ENCODE measurements around the gene CACNA1B. TPM values are rescaled to one million over a fixed set of nuclear protein-coding genes. Genes with fewer than 3 reads are reported as not detected.

The CACNA1B gene
- total RNA-seq, 1 experiment from 2014 or later: 7.8 TPM

GRCh38 chr9:138020795-138021182 is 143.2 kb downstream of the CACNA1B start:
- H3K27ac Mint-ChIP-seq: no peak overlapping the region; a peak in 2 of 7 replicates
- no CpG with 5 or more reads among the region's 5 CpGs for WGBS (ENCODE audit: extremely low coverage, insufficient read length, low lambda C conversion rate)
- Histone ChIP-seq H3K4me1 (ENCODE audit: insufficient read depth, low read length) (no peaks in the 10 kb centered on the region), H2AFZ (ENCODE audit: low read length) (no peak overlapping the region), H3K9me3 (ENCODE audit: control insufficient read depth, low read depth, low read length) (no peaks in the 10 kb centered on the region), H3K23me2 (ENCODE audit: insufficient read length, low read depth, low read length, poor library complexity, severe bottlenecking) (peaks cover 4% of the 10 kb centered on the region), H3K4me2 (ENCODE audit: insufficient read depth, insufficient read length, low read length) (no peak overlapping the region), H3K79me2 (ENCODE audit: insufficient read depth, low read length) (no peaks in the 10 kb centered on the region), H3K4ac (ENCODE audit: low read depth, low read length) (no peak overlapping the region), H2BK20ac (ENCODE audit: low read depth, low read length, poor library complexity, severe bottlenecking) (no peak overlapping the region), H2BK12ac (ENCODE audit: insufficient read length, low read depth, low read length) (no peak overlapping the region), H4K20me1 (ENCODE audit: control insufficient read depth, insufficient read depth, insufficient read length) (no peaks in the 10 kb centered on the region), H3K79me1 (ENCODE audit: insufficient read depth, low read depth, low read length, poor library complexity, severe bottlenecking) (no peaks in the 10 kb centered on the region), H3K23ac (ENCODE audit: insufficient read length, low read depth, low read length) (no peak overlapping the region), H2BK15ac (ENCODE audit: low read depth, low read length) (no peak overlapping the region), H3K18ac (ENCODE audit: insufficient read length, low read depth, low read length) (no peak overlapping the region), H3T11ph (ENCODE audit: low read length) (no peak overlapping the region), H3K14ac (ENCODE audit: insufficient read depth, low read length) (no peak overlapping the region; the same call in 1 of the 2 replicates), H2BK120ac (ENCODE audit: low read depth, low read length, poor library complexity, severe bottlenecking) (no peak overlapping the region), H2AK5ac (ENCODE audit: insufficient read length, low read length) (no peak overlapping the region), H3K56ac (ENCODE audit: insufficient read length, low read depth, low read length) (no peak overlapping the region), H3K27me3 (ENCODE audit: insufficient read depth, low read length) (no peaks in the 10 kb centered on the region), H3K27ac (ENCODE audit: insufficient read length, low read depth, low read length) (no peak overlapping the region), H4K8ac (replicated peaks; ENCODE audit: insufficient read length, low read depth, low read length) (no peak overlapping the region), H3K9ac (ENCODE audit: extremely low read depth, insufficient read length, low read length) (no peak overlapping the region), H4K5ac (ENCODE audit: insufficient read length, low read depth, low read length) (no peak overlapping the region), H2BK5ac (ENCODE audit: insufficient read length, low read length) (no peak overlapping the region), H4K91ac (ENCODE audit: insufficient read length, low read depth, low read length) (no peak overlapping the region)
- H3K36me3 Mint-ChIP-seq (ENCODE audit: insufficient read depth in 1 of 3, low read depth in 3 of 3): peaks cover 9 to 17% (median 11%) of the 10 kb centered on the region in 3 experiments
- H3K4me1 Mint-ChIP-seq: peaks cover 3 to 6% of the 10 kb centered on the region in 2 experiments
- H3K9me3 Mint-ChIP-seq: no peaks in the 10 kb centered on the region; a peak in 1 of 5 replicates
- no peak overlapping the region for H3K4me3 Mint-ChIP-seq
- no peak for DNase-seq
- TF ChIP-seq CTCF (conservative IDR thresholded peaks at IDR 0.05): no peak
- H3K27me3 Mint-ChIP-seq (ENCODE audit: low read depth): peaks cover 10% of the 10 kb centered on the region
